Measurements from ENCODE around the gene TGFB2.

- no peak; the same call in 1 of the 2 replicates for TF ChIP-seq EP300 (IDR thresholded peaks at IDR 0.05; ENCODE audit: borderline replicate concordance)
- no peak for TF ChIP-seq MAX (IDR thresholded peaks at IDR 0.05)
- no peak for TF ChIP-seq NFIC (IDR thresholded peaks at IDR 0.05)
- TF ChIP-seq FOXM1 (IDR thresholded peaks at IDR 0.05; ENCODE audit: borderline replicate concordance, low read depth), result no peak
- no peak for TF ChIP-seq TEAD4 (IDR thresholded peaks at IDR 0.05)
- TF ChIP-seq YY1 (IDR thresholded peaks at IDR 0.05; ENCODE audit: low read depth), result no peak
- no peak for TF ChIP-seq TAF1 (IDR thresholded peaks at IDR 0.05; ENCODE audit: low read depth)
- no peak for TF ChIP-seq REST (IDR thresholded peaks at IDR 0.05; ENCODE audit: low read depth)
- TF ChIP-seq ZBTB7A (IDR thresholded peaks at IDR 0.05; ENCODE audit: low read depth), result no peak
- no peak for TF ChIP-seq CREB1 (IDR thresholded peaks at IDR 0.05; ENCODE audit: low read depth)
These were observed 135.0 kb downstream of the TGFB2 start for GRCh38 chr1:218480137-218480536.

Measured in Ishikawa (cell line).